DMS114 treated with DMSO at 0.1 percent for 48 hours (cell line): ENCODE results near the gene GAP43.

Experiments used
- DNase-seq: peaks from one replicate; lab custom pipeline; 2025; ENCODE audit not compliant: unreplicated experiment; lab: John Stamatoyannopoulos, UW

GAP43 gene

GRCh38 chr3:115623044-115623868 is at the start of gene GAP43:
Gene GAP43, plus strand, starts transcription at chr3:115623510. Its CDS starts 180 bp downstream, at chr3:115623690.
- DNase-seq, result no peak

GRCh38 chr3:115576325-115576875 is 46.9 kb upstream of the GAP43 start:
- no peak for DNase-seq

- no peak for DNase-seq
Observed at GRCh38 chr3:115577000-115577399, 46.3 kb upstream of the GAP43 start.

- no peak for DNase-seq
Observed at GRCh38 chr3:115578331-115578730, 45.0 kb upstream of the GAP43 start.

- DNase-seq, result no peak
Observed at GRCh38 chr3:115580566-115580965, 42.7 kb upstream of the GAP43 start.

- no peak for DNase-seq
Observed at GRCh38 chr3:115581362-115582135, 41.8 kb upstream of the GAP43 start.

GRCh38 chr3:115588201-115589115 is 34.9 kb upstream of the GAP43 start:
- DNase-seq, result no peak

- no peak for DNase-seq
Observed at GRCh38 chr3:115590873-115591272, 32.4 kb upstream of the GAP43 start.

- DNase-seq, result no peak
Observed at GRCh38 chr3:115595611-115596275, 27.6 kb upstream of the GAP43 start.

- DNase-seq, result no peak
Observed at GRCh38 chr3:115598216-115598615, 25.1 kb upstream of the GAP43 start.

GRCh38 chr3:115602194-115602593 is 21.1 kb upstream of the GAP43 start:
- DNase-seq, result no peak

GRCh38 chr3:115611630-115612029 is 11.7 kb upstream of the GAP43 start:
- DNase-seq, result no peak

GRCh38 chr3:115615001-115615814 is 8.1 kb upstream of the GAP43 start:
- DNase-seq, result no peak

- no peak for DNase-seq
Observed at GRCh38 chr3:115616461-115616860, 6.8 kb upstream of the GAP43 start.

- no peak for DNase-seq
Observed at GRCh38 chr3:115617591-115617990, 5.7 kb upstream of the GAP43 start.

GRCh38 chr3:115624029-115624741 is 875 bp downstream of the GAP43 start:
- DNase-seq, result no peak

GRCh38 chr3:115624901-115625300 is 1.6 kb downstream of the GAP43 start:
- no peak for DNase-seq

GRCh38 chr3:115626006-115626409 is 2.7 kb downstream of the GAP43 start:
- DNase-seq, result no peak

- no peak for DNase-seq
Observed at GRCh38 chr3:115626721-115627120, 3.4 kb downstream of the GAP43 start.
